GM12891 (cell line): ENCODE results near the gene FSTL4.

ENCODE experiments used
- POLR2A ChIP-seq: IDR thresholded peaks from 2 replicates; pipeline ENCODE4 v1.6.1; 2011; ENCODE audit warnings: low read depth, low read length, control low read depth
- POLR2AphosphoS5 ChIP-seq: IDR thresholded peaks from 2 replicates; pipeline ENCODE4 v1.6.1; 2011; ENCODE audit warnings: low read depth, low read length, control low read depth
- SPI1 ChIP-seq: IDR thresholded peaks from 2 replicates; pipeline ENCODE4 v1.6.1; 2011; ENCODE audit warnings: low read depth, low read length, control low read depth
- TAF1 ChIP-seq: IDR thresholded peaks from 2 replicates; pipeline ENCODE4 v1.6.1; 2011; ENCODE audit warnings: low read depth, low read length, control low read depth

DNA sequence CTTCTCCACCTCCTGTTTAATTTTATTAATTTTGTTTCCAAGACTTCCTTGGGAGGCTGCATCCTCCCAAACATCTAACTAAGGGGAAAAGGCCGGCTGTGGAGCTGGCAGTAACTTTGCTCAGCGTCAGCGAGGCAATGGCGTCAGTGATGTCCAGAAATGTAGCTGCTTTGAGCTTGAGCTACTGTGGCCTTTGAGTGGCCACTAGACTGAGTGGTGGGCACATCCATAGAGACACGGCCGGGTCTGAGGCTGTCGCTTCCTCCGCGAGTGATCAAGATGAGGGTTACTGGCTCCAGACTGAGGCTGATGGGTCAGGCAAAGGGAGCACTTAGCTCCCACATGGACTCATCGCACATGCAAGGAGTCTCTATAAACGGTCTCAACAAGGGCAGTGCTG lies 283.5 kb downstream of the FSTL4 start:
- no peak for TF ChIP-seq SPI1
- no peak for TF ChIP-seq POLR2A
- TF ChIP-seq POLR2AphosphoS5 = no peak
- TF ChIP-seq TAF1 = no peak
